ENCODE measurements around the gene MYO7B.

The MYO7B gene

GRCh38 chr2:127619877-127620705 lies 84.6 kb downstream of the MYO7B start:
- H3K36me3 ChIP-seq (ENCODE audit: insufficient read depth, low read length): peaks cover 58% of the 10 kb centered on the region
- no peaks in the 10 kb centered on the region for H4K20me1 ChIP-seq (ENCODE audit: insufficient read depth, low read length)
- peak overlapping the region; percentile 14 for H3K4me2 ChIP-seq (ENCODE audit: insufficient read depth, low read length)
- DNase-seq (peak; percentile 89), ATAC-seq (ENCODE audit: insufficient read depth, low read depth) (peak; percentile 57)
- peak overlapping the region; percentile 33 for H3K9ac ChIP-seq (ENCODE audit: low read depth, low read length)
- H3K27ac ChIP-seq (ENCODE audit: low read length): peak overlapping the region; percentile 84
- no peaks in the 10 kb centered on the region for H3K27me3 ChIP-seq (ENCODE audit: insufficient read depth, low read length, poor library complexity)
- TF ChIP-seq CTCF (IDR thresholded peaks at IDR 0.05; ENCODE audit: borderline replicate concordance, extremely low read depth, low read length, poor library complexity, severe bottlenecking): no peak
- TF ChIP-seq EZH2 (IDR thresholded peaks at IDR 0.05; ENCODE audit: borderline replicate concordance, low read depth, low read length, severe bottlenecking): no peak
- H3K4me3 ChIP-seq (ENCODE audit: low read depth in 1 of 2, low read length in 2 of 2): 0 out of 4 replicates have a peak overlapping the region, but pooled peaks of 1 of the 2 experiments have one; percentile 23
- no peak overlapping the region for H2AFZ ChIP-seq (ENCODE audit: low read depth, low read length)
- no peaks in the 10 kb centered on the region for H3K9me3 ChIP-seq (ENCODE audit: insufficient read depth, low read length, severe bottlenecking)
- H3K79me2 ChIP-seq (ENCODE audit: insufficient read depth, low read length): peaks cover 22% of the 10 kb centered on the region
- H3K4me1 ChIP-seq (ENCODE audit: insufficient read depth, low read length): peaks cover 93% of the 10 kb centered on the region

- H3K79me2 ChIP-seq (ENCODE audit: insufficient read depth, low read length): peaks cover 22% of the 10 kb centered on the region
- ATAC-seq (ENCODE audit: insufficient read depth, low read depth) (no peak), DNase-seq (peak; percentile 55)
- no peak overlapping the region for H3K4me2 ChIP-seq (ENCODE audit: insufficient read depth, low read length)
- H3K9me3 ChIP-seq (ENCODE audit: insufficient read depth, low read length, severe bottlenecking): no peaks in the 10 kb centered on the region
- peak overlapping the region; percentile 33 for H3K9ac ChIP-seq (ENCODE audit: low read depth, low read length)
- H4K20me1 ChIP-seq (ENCODE audit: insufficient read depth, low read length): no peaks in the 10 kb centered on the region
- H2AFZ ChIP-seq (ENCODE audit: low read depth, low read length): no peak overlapping the region
- TF ChIP-seq CTCF (IDR thresholded peaks at IDR 0.05; ENCODE audit: borderline replicate concordance, extremely low read depth, low read length, poor library complexity, severe bottlenecking) (no peak), EZH2 (IDR thresholded peaks at IDR 0.05; ENCODE audit: borderline replicate concordance, low read depth, low read length, severe bottlenecking) (no peak)
- H3K4me3 ChIP-seq (ENCODE audit: low read depth in 1 of 2, low read length in 2 of 2): no peak overlapping the region
- peaks cover 65% of the 10 kb centered on the region for H3K36me3 ChIP-seq (ENCODE audit: insufficient read depth, low read length)
- peaks cover 93% of the 10 kb centered on the region for H3K4me1 ChIP-seq (ENCODE audit: insufficient read depth, low read length)
- peak overlapping the region; percentile 84 for H3K27ac ChIP-seq (ENCODE audit: low read length)
- no peaks in the 10 kb centered on the region for H3K27me3 ChIP-seq (ENCODE audit: insufficient read depth, low read length, poor library complexity)
Measured at GRCh38 chr2:127620866-127621265, 85.4 kb downstream of the MYO7B start.

DNA sequence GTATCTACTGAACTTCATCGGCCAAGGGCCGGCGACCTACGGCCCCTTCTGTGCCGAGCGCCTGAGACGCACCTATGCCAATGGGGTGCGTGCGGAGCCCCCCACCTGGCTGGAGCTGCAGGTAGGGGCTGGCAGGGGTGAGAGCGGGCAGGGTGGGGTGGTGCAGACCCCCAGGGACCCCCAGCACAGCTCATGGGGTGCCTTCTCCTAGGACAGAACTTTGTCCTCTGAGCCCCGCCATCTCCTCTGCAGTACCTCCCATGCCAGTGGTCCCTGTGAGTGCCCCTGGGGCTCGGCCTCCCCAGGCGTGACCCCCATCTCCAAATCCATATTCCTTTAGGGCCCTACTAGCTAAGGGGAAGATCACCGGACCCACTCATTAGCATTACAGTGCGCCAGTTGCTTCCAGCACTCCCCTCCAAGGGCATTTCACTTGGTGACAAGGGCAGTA lies 86.5 kb downstream of the MYO7B start:
- no peak overlapping the region; the same call in 1 of the 2 replicates for H3K4me2 ChIP-seq (ENCODE audit: insufficient read depth, low read length)
- peak overlapping the region; percentile 29; the same call in 1 of the 2 replicates for H3K9ac ChIP-seq (ENCODE audit: low read depth, low read length)
- H2AFZ ChIP-seq (ENCODE audit: low read depth, low read length): no peak overlapping the region
- peaks cover 92% of the 10 kb centered on the region for H3K4me1 ChIP-seq (ENCODE audit: insufficient read depth, low read length)
- H3K4me3 ChIP-seq (ENCODE audit: low read depth in 1 of 2, low read length in 2 of 2): no peak overlapping the region
- peak overlapping the region; percentile 85 for H3K27ac ChIP-seq (ENCODE audit: low read length)
- peaks cover 68% of the 10 kb centered on the region for H3K36me3 ChIP-seq (ENCODE audit: insufficient read depth, low read length)
- no peak for DNase-seq
- ATAC-seq (ENCODE audit: insufficient read depth, low read depth): no peak
- no peaks in the 10 kb centered on the region for H3K27me3 ChIP-seq (ENCODE audit: insufficient read depth, low read length, poor library complexity)
- peaks cover 22% of the 10 kb centered on the region for H3K79me2 ChIP-seq (ENCODE audit: insufficient read depth, low read length)
- no peaks in the 10 kb centered on the region for H4K20me1 ChIP-seq (ENCODE audit: insufficient read depth, low read length)
- TF ChIP-seq CTCF (IDR thresholded peaks at IDR 0.05; ENCODE audit: borderline replicate concordance, extremely low read depth, low read length, poor library complexity, severe bottlenecking): no peak
- no peak for TF ChIP-seq EZH2 (IDR thresholded peaks at IDR 0.05; ENCODE audit: borderline replicate concordance, low read depth, low read length, severe bottlenecking)
- no peaks in the 10 kb centered on the region for H3K9me3 ChIP-seq (ENCODE audit: insufficient read depth, low read length, severe bottlenecking)
